ENCODE results near the gene KLHL4.
"Not testable (repeated sequence)": the region's sequence is repeated elsewhere in the genome, so short reads cannot be mapped to it uniquely, and the experiment has no call there.

Gene KLHL4

DNA sequence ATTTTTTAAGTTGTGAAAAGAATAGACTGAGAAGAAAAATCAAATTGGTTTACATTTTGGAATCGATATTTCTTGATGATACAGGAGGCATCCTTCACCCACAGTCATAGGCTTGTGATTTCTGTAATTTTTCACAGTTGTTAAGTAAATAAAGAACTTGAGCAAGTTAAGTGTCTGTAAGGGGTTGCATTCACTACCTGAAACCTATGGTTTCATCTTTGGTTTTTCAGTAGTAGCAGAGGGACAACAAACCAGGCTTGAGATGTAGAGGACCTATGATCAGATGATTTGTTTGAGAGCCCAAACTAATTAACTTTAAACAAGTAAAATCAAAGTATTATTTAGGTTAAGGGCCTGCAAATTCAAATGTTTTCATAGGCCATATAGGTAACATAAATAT is 175.6 kb downstream of the KLHL4 start:
- TF ChIP-seq, protein P1, sequence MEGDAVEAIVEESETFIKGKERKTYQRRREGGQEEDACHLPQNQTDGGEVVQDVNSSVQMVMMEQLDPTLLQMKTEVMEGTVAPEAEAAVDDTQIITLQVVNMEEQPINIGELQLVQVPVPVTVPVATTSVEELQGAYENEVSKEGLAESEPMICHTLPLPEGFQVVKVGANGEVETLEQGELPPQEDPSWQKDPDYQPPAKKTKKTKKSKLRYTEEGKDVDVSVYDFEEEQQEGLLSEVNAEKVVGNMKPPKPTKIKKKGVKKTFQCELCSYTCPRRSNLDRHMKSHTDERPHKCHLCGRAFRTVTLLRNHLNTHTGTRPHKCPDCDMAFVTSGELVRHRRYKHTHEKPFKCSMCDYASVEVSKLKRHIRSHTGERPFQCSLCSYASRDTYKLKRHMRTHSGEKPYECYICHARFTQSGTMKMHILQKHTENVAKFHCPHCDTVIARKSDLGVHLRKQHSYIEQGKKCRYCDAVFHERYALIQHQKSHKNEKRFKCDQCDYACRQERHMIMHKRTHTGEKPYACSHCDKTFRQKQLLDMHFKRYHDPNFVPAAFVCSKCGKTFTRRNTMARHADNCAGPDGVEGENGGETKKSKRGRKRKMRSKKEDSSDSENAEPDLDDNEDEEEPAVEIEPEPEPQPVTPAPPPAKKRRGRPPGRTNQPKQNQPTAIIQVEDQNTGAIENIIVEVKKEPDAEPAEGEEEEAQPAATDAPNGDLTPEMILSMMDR (IDR thresholded peaks at IDR 0.05; ENCODE audit: low read depth, low read length) = no peak

DNA sequence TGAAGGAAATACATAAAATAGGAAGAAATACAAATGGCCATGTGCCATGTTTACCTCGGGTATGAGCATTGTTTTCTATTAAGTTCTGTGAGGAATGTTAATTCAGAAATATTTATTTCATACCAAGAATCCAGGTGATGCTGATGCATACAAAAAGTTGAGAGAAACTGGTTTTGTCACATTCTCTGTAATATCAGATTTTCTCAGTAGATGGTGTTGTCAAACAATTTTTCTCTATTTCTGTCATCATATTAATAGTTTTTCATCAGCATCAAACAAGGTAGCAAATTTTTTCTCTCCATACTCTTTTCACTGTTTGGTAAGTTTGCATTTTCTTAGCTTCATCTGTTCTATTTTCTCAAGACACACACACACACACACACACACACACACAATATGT is 179.8 kb downstream of the KLHL4 start:
- no peak overlapping the region for H3K4me3 ChIP-seq (ENCODE audit: low read depth, low read length)
- TF ChIP-seq, protein P1 (IDR thresholded peaks at IDR 0.05; ENCODE audit: low read depth, low read length) = no peak

More for the DNA sequence above, 175.6 kb downstream of the KLHL4 start:
- H3K4me3 ChIP-seq (ENCODE audit: low read depth, low read length) = no peak overlapping the region

DNA sequence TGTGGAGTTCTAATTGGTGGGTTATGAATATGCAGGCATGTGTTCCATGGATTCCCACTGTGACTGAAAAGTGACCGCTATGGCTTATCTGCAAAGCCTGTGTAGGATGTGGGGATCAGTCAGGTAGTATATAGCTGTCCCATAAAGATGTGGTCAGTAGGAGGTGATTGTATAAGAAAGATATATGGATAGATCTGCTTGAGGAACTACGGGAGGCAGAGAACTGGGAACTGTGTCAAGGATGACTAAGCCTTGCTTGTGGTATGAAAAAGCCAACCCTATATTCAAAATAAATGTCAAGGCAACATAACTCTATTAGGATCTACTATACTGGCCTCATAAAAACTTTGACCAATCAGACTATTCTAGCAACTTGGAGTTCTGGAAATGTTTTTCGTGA is 185.2 kb downstream of the KLHL4 start:
- H3K4me3 ChIP-seq (ENCODE audit: low read depth, low read length) = no peak overlapping the region
- TF ChIP-seq, protein P1 (IDR thresholded peaks at IDR 0.05; ENCODE audit: low read depth, low read length) = no peak

DNA sequence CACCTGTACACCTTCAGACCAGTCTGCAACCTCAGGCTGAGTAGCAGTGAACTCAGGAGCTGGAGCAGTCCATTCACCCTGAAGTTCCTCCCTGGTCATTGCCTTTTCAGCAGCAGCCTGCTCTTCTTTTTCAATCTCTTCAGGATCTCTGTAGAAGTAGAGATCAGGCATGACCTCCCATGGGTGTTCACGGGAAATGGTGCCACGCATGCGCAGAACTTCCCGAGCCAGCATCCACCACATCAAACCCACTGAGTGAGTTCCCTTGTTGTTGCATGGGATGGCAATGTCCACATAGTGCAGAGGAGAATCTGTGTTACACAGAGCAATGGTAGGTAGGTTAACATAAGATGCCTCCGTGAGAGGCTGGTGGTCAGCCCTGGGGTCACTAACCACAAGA is 185.9 kb downstream of the KLHL4 start:
- not testable (repeated sequence) for H3K4me3 ChIP-seq (ENCODE audit: low read depth, low read length)

DNA sequence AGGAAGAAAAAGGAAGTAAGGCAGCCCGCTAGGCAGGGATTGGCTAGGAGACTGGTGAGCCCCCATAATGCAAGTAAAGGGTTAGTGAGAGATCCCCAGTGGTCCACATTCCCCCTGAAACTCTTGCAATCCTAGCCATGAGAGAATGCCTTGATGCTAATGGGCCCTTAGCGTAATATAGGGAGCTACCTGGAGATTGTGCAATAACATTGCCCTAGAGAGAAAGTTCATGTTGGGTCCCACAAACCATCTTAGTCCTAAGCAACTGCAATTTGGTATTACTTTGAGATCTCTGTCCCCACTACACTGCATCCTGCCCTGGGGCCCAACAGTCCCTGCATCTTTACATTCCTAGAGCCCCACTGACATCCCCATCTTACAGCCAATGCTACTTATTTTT is 188.5 kb downstream of the KLHL4 start:
- H3K4me3 ChIP-seq (ENCODE audit: low read depth, low read length) = no peak overlapping the region
- TF ChIP-seq, protein P1 (IDR thresholded peaks at IDR 0.05; ENCODE audit: low read depth, low read length) = no peak

DNA sequence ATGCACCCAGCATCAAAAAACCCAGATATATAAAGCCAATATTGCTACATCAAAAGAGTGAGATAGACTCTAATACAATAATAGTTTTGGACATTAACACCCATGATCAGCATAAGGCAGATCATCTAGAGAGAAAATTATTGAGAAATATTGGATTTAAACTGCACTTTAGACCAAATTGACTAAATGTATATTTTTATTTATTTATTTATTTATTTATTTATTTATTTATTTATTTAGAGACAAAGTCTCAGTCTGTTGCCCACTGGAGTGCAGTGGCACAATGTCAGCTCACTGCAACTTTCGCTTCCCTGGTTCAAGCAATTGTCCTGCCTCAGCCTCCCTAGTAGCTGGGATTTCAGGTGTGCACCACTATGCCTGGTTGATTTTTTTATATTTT is 193.0 kb downstream of the KLHL4 start:
- H3K4me3 ChIP-seq (ENCODE audit: low read depth, low read length) = no peak overlapping the region
- TF ChIP-seq, protein P1 (IDR thresholded peaks at IDR 0.05; ENCODE audit: low read depth, low read length) = no peak

Data from WI38 (cell line).